Measurements from ENCODE around the gene MYT1.

DNA sequence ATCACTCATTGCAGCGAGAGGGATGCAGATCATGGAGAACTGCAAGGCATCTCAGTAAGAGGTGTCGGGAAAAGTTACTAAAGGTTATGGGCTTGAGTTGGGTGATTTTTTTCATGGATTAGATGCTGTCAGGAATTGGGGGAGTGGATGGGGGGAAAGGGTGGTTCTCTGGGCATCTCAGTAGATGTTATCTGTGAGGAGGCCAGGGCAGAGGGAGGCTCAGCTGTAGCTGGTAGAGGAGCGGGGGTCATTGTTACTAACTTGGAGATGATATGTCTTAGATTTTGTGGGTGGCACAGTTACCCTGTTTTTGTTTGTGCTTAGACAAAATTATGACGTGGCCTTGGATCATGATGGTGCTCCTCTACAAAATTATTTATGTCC lies 88.7 kb downstream of the MYT1 start:
- TF ChIP-seq EZH2 (IDR thresholded peaks at IDR 0.05; ENCODE audit: borderline replicate concordance, insufficient read depth, low read length, poor library complexity, severe bottlenecking) (no peak), MXI1 (conservative IDR thresholded peaks at IDR 0.05; ENCODE audit: poor library complexity, severe bottlenecking) (no peak), POLR2AphosphoS5 (IDR thresholded peaks at IDR 0.05) (no peak), RAD21 (conservative IDR thresholded peaks at IDR 0.05) (no peak)
- TF ChIP-seq, protein P1, sequence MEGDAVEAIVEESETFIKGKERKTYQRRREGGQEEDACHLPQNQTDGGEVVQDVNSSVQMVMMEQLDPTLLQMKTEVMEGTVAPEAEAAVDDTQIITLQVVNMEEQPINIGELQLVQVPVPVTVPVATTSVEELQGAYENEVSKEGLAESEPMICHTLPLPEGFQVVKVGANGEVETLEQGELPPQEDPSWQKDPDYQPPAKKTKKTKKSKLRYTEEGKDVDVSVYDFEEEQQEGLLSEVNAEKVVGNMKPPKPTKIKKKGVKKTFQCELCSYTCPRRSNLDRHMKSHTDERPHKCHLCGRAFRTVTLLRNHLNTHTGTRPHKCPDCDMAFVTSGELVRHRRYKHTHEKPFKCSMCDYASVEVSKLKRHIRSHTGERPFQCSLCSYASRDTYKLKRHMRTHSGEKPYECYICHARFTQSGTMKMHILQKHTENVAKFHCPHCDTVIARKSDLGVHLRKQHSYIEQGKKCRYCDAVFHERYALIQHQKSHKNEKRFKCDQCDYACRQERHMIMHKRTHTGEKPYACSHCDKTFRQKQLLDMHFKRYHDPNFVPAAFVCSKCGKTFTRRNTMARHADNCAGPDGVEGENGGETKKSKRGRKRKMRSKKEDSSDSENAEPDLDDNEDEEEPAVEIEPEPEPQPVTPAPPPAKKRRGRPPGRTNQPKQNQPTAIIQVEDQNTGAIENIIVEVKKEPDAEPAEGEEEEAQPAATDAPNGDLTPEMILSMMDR (IDR thresholded peaks at IDR 0.05; ENCODE audit: poor library complexity, severe bottlenecking), result no peak
- TF ChIP-seq, protein P2, sequence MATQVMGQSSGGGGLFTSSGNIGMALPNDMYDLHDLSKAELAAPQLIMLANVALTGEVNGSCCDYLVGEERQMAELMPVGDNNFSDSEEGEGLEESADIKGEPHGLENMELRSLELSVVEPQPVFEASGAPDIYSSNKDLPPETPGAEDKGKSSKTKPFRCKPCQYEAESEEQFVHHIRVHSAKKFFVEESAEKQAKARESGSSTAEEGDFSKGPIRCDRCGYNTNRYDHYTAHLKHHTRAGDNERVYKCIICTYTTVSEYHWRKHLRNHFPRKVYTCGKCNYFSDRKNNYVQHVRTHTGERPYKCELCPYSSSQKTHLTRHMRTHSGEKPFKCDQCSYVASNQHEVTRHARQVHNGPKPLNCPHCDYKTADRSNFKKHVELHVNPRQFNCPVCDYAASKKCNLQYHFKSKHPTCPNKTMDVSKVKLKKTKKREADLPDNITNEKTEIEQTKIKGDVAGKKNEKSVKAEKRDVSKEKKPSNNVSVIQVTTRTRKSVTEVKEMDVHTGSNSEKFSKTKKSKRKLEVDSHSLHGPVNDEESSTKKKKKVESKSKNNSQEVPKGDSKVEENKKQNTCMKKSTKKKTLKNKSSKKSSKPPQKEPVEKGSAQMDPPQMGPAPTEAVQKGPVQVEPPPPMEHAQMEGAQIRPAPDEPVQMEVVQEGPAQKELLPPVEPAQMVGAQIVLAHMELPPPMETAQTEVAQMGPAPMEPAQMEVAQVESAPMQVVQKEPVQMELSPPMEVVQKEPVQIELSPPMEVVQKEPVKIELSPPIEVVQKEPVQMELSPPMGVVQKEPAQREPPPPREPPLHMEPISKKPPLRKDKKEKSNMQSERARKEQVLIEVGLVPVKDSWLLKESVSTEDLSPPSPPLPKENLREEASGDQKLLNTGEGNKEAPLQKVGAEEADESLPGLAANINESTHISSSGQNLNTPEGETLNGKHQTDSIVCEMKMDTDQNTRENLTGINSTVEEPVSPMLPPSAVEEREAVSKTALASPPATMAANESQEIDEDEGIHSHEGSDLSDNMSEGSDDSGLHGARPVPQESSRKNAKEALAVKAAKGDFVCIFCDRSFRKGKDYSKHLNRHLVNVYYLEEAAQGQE (IDR thresholded peaks at IDR 0.05; ENCODE audit: borderline replicate concordance), result no peak

Data from neural cell (in vitro differentiated cells).